GM10248 (cell line): ENCODE results near the gene MAK.
A peak's percentile ranks its signal among the peaks of the same experiment; 100 is the strongest.
"Not testable (repeated sequence)": the region's sequence is repeated elsewhere in the genome, so short reads cannot be mapped to it uniquely, and the experiment has no call there.

Source experiments
- CTCF ChIA-PET: fragments of 300-600 bp; sonication (Branson Sonifier 250); formaldehyde crosslinking; extraction: SDS; loops from one replicate; lab custom pipeline; 2021; ENCODE audit warnings: antibody characterized with exemption; lab: Yijun Ruan, JAX
- POLR2A ChIA-PET: fragments of 350-650 bp; sonication (Branson Sonifier 250); formaldehyde crosslinking; extraction: SDS; loops from one replicate; lab custom pipeline; 2020; ENCODE audit warnings: antibody characterized with exemption; lab: Yijun Ruan, JAX
- DNase-seq: peaks from one replicate; pipeline ENCODE4 v3.0.0; 2012; ENCODE audit errors: extremely low spot score
- TF ChIP-seq, protein P1 (sequence below): IDR thresholded peaks from 2 replicates; pipeline ENCODE4 v1.5.1; 2012; ENCODE audit warnings: mild to moderate bottlenecking, low read depth; ENCODE audit errors: extremely low read depth, missing control alignments, control extremely low read depth

The MAK gene

DNA sequence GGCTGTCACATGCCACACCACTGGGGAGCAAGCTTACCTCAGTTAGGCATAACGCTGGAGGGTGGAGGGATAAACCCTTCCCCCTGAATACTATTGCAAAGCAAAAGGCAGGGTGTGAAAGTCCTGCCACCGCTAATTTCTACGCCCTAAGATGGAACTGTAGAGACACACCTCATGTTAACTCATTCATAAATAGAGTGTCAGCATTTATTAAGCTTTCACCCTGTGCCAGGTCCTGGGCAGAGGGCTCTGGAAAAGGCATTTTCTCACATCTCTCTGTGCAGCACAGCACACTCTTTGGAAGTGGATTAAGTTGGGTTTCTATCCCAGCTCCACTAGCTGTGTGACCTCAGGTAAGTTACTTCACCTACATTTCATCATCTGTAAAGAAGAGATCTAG lies 68.9 kb downstream of the MAK start:
- POLR2A ChIA-PET: no interaction called here
- TF ChIP-seq, protein P1, sequence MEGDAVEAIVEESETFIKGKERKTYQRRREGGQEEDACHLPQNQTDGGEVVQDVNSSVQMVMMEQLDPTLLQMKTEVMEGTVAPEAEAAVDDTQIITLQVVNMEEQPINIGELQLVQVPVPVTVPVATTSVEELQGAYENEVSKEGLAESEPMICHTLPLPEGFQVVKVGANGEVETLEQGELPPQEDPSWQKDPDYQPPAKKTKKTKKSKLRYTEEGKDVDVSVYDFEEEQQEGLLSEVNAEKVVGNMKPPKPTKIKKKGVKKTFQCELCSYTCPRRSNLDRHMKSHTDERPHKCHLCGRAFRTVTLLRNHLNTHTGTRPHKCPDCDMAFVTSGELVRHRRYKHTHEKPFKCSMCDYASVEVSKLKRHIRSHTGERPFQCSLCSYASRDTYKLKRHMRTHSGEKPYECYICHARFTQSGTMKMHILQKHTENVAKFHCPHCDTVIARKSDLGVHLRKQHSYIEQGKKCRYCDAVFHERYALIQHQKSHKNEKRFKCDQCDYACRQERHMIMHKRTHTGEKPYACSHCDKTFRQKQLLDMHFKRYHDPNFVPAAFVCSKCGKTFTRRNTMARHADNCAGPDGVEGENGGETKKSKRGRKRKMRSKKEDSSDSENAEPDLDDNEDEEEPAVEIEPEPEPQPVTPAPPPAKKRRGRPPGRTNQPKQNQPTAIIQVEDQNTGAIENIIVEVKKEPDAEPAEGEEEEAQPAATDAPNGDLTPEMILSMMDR: no peak
- CTCF ChIA-PET: interaction anchor here (1.3 to 1.9 kb wide), 4 partner anchors 9 to 259 kb away, joined by 3 to 5 read pairs (median 4); no protein-coding TSS in a partner anchor
- DNase-seq: no peak

DNA sequence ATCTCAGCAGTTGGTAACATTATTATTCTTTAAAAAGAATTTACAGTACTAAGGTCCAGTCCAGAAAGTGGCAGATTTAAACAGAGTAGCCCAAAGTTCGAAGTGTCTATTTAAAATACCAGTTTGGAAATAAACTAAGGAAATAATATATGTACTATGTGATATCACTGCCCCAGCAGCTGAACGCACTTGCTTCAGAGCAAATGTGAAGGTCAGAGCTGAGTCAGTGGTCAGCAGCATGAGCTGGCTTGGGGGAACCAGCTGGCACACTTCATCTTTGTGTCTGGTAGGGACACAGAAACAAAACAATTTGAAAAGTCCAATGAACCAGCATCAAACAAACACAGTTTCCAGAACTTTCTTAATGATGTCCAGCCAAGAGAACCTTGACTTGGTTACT lies 75.3 kb downstream of the MAK start:
- POLR2A ChIA-PET: no interaction called here
- TF ChIP-seq, protein P1: no peak
- DNase-seq: no peak
- CTCF ChIA-PET: no interaction called here

DNA sequence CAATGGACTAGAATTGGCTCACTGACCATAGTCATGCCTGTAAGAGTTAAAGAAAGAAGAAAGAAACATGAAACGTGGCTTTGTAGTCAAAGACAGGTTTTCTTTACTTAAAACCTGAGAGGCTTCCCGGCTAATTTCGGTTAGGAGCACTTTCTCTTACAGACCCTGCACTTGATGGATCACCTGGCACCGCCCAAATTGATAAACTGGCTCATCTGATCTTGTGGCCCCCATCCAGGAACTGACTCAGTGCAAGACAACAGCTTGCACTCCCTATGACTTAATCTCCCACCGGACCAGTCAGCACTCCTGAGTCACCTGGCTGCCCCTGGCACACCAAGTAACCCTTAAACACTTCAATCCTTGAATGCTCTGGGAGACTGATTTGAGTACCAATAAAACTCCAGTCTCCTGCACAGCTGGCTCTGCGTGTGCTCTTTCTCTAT lies 78.4 kb downstream of the MAK start:
- POLR2A ChIA-PET: no interaction called here
- TF ChIP-seq, protein P1: no peak
- CTCF ChIA-PET: interaction anchor here (0.6 to 4.8 kb wide), 9 partner anchors 9 to 284 kb away, joined by 3 to 35 read pairs (median 3); partner anchors contain the start of gene TMEM14B
- no peak for DNase-seq

DNA sequence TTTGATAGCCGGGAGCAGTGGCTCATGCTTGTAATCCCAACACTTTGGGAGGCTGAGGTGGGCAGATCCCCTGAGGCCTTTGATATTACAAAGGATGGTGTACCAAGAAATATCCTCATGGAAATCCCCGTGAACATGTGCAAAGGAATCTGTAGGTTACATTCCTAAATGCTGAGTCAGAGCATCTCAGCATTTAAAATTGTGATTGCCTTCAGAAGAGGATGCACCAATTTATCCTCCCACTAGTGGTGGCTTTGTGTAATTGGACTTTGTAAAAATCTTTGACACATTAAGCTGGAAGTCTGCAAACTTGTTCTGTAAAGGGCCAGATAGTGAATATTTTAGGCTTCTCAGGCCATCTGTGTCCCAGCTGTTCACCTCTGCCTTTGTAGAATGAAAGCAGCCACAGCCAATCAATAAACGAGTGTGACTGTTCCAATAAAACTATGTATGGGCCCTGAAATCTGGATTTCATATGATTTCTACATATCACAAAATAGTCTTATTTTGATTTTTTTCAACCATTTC lies 79.0 kb downstream of the MAK start:
- CTCF ChIA-PET: interaction anchor here (0.6 to 4.8 kb wide), 9 partner anchors 10 to 283 kb away, joined by 3 to 35 read pairs (median 3); partner anchors contain the start of gene TMEM14B
- peak; percentile 28 for DNase-seq
- TF ChIP-seq, protein P1: peak; percentile 27
- POLR2A ChIA-PET: no interaction called here

DNA sequence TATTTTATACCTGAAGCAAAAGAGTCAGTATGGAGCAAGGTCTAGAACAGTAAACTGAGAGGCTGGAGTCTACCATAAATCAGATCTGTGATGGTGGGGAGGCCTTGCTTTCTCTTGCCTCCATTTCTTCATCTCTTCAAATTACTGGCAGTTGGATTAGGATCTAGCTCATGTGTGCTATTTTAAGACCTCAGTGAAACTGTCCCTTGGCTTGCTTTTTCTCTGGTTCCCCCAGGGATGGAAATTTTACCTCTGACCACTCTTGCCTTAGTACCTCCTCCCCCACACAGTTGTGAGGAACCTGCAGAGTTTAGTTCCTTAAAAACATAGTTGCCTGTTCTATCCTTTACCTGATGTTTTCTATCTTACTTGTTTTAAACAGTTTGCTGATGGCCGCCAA lies 82.3 kb downstream of the MAK start:
- no peak for DNase-seq
- TF ChIP-seq, protein P1: no peak
- CTCF ChIA-PET: interaction anchor here (4.8 kb wide), 1 partner anchor 8 kb away, joined by 35 read pairs; the partner anchor contains the start of gene TMEM14B
- POLR2A ChIA-PET: no interaction called here

DNA sequence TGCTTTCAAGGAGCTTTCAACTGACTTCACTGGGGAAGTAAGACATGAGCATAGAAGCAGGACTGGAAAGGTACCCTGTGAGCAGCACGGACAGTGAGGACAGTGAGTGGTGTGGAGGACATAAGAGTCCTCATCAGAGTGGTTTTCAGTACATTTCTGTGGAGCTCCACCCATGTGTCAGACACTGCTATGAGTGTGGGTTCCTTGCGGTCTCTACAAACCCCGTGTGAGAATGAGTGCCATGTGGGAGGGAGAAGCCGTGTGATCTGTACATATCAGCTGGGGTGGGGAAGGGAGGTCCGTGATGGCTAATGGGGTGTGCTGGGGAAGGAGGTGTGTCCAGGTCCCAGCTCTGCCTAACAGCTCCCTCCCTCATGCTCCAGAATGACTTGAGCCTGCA lies 86.6 kb downstream of the MAK start:
- CTCF ChIA-PET, DNase-seq, POLR2A ChIA-PET: not testable (repeated sequence)

DNA sequence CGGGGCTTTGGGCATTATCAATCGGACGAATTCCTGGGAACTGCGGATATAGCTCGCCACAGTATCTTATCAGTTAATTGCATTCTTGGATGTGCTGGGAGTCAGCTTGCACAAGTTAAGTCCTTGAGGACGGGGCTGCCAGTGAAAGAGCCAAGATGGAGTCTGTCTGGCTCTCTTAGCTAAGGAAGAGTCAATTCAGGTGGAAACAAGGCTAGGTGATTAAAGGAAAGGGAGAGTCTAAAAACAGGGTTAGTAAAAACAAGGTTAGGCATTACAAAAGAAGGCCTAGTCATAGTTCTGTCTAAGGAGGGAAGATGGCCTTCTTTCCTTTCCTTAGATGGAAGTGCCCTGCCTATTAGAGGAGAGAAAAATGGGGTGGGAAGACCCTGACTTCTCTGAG lies 87.8 kb downstream of the MAK start:
- DNase-seq, POLR2A ChIA-PET: not testable (repeated sequence)
- CTCF ChIA-PET: interaction anchor here (6.2 kb wide), 1 partner anchor 8 kb away, joined by 35 read pairs; no protein-coding TSS in a partner anchor

DNA sequence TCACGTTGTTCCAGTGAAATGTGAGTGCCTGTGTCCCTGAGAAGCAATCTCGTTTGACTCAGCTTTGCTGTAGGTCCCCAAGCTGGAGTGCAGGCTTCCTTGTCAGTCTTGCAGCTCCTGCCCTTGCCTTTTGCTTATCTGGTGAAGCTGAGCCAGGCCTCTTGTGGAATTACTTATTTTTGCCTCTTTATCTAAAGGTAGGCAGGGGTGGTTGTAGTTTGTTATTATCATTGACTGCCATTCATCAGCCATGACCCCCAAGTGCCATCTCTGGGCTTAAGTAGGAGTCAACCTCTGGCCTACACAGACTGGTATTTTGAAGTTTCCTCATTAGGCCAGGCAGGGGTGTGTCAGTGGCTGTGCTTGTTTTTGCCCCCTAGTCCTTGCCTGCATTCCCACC lies 88.6 kb downstream of the MAK start:
- TF ChIP-seq, protein P1: no peak
- ChIA-PET POLR2A (no interaction called here), CTCF (interaction anchor here (1.5 to 6.2 kb wide), 3 partner anchors 9 to 239 kb away, joined by 5 to 35 read pairs (median 7); no protein-coding TSS in a partner anchor)
- no peak for DNase-seq
